ENCODE results near the gene LRMDA. TPM values are rescaled to one million over a fixed set of nuclear protein-coding genes. Genes with fewer than 3 reads are reported as not detected.

The LRMDA gene
- total RNA-seq, 2 donors from 2014 or later, result 14.4 to 18.0 TPM

GRCh38 chr10:75638752-75639151 lies 207.3 kb downstream of the LRMDA start:
- no peak for DNase-seq (ENCODE audit: low spot score)

GRCh38 chr10:75639736-75640135 lies 208.3 kb downstream of the LRMDA start:
- no peak for DNase-seq (ENCODE audit: low spot score)
- intact Hi-C loops (cut with DNase I), result no loop called here

More at GRCh38 chr10:75638752-75639151, 207.3 kb downstream of the LRMDA start:
- intact Hi-C loops (cut with DNase I), result no loop called here

- intact Hi-C loops (cut with DNase I), result no loop called here
- no peak for DNase-seq (ENCODE audit: low spot score)
These were observed 209.0 kb downstream of the LRMDA start for GRCh38 chr10:75640381-75640780.

GRCh38 chr10:75640803-75641202 lies 209.4 kb downstream of the LRMDA start:
- DNase-seq (ENCODE audit: low spot score), result no peak
- intact Hi-C loops (cut with DNase I), result no loop called here

- no peak for DNase-seq (ENCODE audit: low spot score)
These were observed 212.0 kb downstream of the LRMDA start for GRCh38 chr10:75643405-75643804.

GRCh38 chr10:75643944-75644692 lies 212.7 kb downstream of the LRMDA start:
- DNase-seq (ENCODE audit: low spot score), result no peak
- intact Hi-C loops (cut with DNase I), result no loop called here

More at GRCh38 chr10:75643405-75643804, 212.0 kb downstream of the LRMDA start:
- intact Hi-C loops (cut with DNase I), result no loop called here

- DNase-seq (ENCODE audit: low spot score), result no peak
- intact Hi-C loops (cut with DNase I), result no loop called here
These were observed 214.3 kb downstream of the LRMDA start for GRCh38 chr10:75645704-75646103.

- intact Hi-C loops (cut with DNase I), result no loop called here
These were observed 214.9 kb downstream of the LRMDA start for GRCh38 chr10:75646218-75646915.

GRCh38 chr10:75646916-75647315 lies 215.5 kb downstream of the LRMDA start:
- intact Hi-C loops (cut with DNase I), result no loop called here
- no peak for DNase-seq (ENCODE audit: low spot score)

More at GRCh38 chr10:75646218-75646915, 214.9 kb downstream of the LRMDA start:
- no peak for DNase-seq (ENCODE audit: low spot score)

- DNase-seq (ENCODE audit: low spot score), result no peak
- intact Hi-C loops (cut with DNase I), result no loop called here
These were observed 216.3 kb downstream of the LRMDA start for GRCh38 chr10:75647675-75648074.

GRCh38 chr10:75648351-75648750 lies 216.9 kb downstream of the LRMDA start:
- no peak for DNase-seq (ENCODE audit: low spot score)

GRCh38 chr10:75648854-75649253 lies 217.4 kb downstream of the LRMDA start:
- intact Hi-C loops (cut with DNase I), result no loop called here
- no peak for DNase-seq (ENCODE audit: low spot score)

More at GRCh38 chr10:75648351-75648750, 216.9 kb downstream of the LRMDA start:
- intact Hi-C loops (cut with DNase I), result no loop called here

- DNase-seq (ENCODE audit: low spot score), result no peak
- intact Hi-C loops (cut with DNase I), result no loop called here
These were observed 218.0 kb downstream of the LRMDA start for GRCh38 chr10:75649466-75649865.

GRCh38 chr10:75650648-75651047 lies 219.2 kb downstream of the LRMDA start:
- intact Hi-C loops (cut with DNase I), result loop anchor here (10.0 kb wide), 1 partner anchor 246 kb away; the partner anchor contains the start of gene ZNF503 (in 2 of the 2)
- DNase-seq (ENCODE audit: low spot score), result no peak

- intact Hi-C loops (cut with DNase I), result loop anchor here (10.0 kb wide), 1 partner anchor 247 kb away; the partner anchor contains the start of gene ZNF503 (in 2 of the 2)
- DNase-seq (ENCODE audit: low spot score), result no peak
These were observed 220.0 kb downstream of the LRMDA start for GRCh38 chr10:75651417-75651816.

- intact Hi-C loops (cut with DNase I), result loop anchor here (10.0 kb wide), 1 partner anchor 247 kb away; the partner anchor contains the start of gene ZNF503 (in 2 of the 2)
These were observed 220.8 kb downstream of the LRMDA start for GRCh38 chr10:75652146-75652740.

GRCh38 chr10:75653761-75654160 lies 222.3 kb downstream of the LRMDA start:
- intact Hi-C loops (cut with DNase I), result loop anchor here (10.0 kb wide), 1 partner anchor 249 kb away; the partner anchor contains the start of gene ZNF503 (in 2 of the 2)
- DNase-seq (ENCODE audit: low spot score), result no peak

More at GRCh38 chr10:75652146-75652740, 220.8 kb downstream of the LRMDA start:
- no peak for DNase-seq (ENCODE audit: low spot score)

- intact Hi-C loops (cut with DNase I), result loop anchor here (10.0 kb wide), 1 partner anchor 249 kb away; the partner anchor contains the start of gene ZNF503 (in 2 of the 2)
- no peak for DNase-seq (ENCODE audit: low spot score)
These were observed 222.8 kb downstream of the LRMDA start for GRCh38 chr10:75654171-75654771.

- no peak for DNase-seq (ENCODE audit: low spot score)
- intact Hi-C loops (cut with DNase I), result loop anchor here (10.0 kb wide), 1 partner anchor 250 kb away; the partner anchor contains the start of gene ZNF503 (in 2 of the 2)
These were observed 223.3 kb downstream of the LRMDA start for GRCh38 chr10:75654772-75655171.

Measured in posterior vena cava (tissue), 2 donors.